Lower leg skin (tissue), 3 donors: ENCODE results near the gene THADA.

ENCODE experiments used
- POLR2A ChIP-seq, 2 donors: fragments of 450-650 bp; IDR thresholded peaks; one replicate each; pipeline ENCODE4 v1.6.1; 2016 to 2017; ENCODE audit warnings: antibody characterized with exemption in 2 of 2, mild to moderate bottlenecking in 1 of 2, moderate library complexity in 1 of 2
- TF ChIP-seq, protein P1 (sequence below), 3 donors: fragments of 450-650 bp; IDR thresholded peaks; one replicate each; pipeline ENCODE4 v1.5.1; 2016; ENCODE audit warnings: antibody characterized with exemption in 3 of 3, mild to moderate bottlenecking in 3 of 3, moderate library complexity in 2 of 3

DNA sequence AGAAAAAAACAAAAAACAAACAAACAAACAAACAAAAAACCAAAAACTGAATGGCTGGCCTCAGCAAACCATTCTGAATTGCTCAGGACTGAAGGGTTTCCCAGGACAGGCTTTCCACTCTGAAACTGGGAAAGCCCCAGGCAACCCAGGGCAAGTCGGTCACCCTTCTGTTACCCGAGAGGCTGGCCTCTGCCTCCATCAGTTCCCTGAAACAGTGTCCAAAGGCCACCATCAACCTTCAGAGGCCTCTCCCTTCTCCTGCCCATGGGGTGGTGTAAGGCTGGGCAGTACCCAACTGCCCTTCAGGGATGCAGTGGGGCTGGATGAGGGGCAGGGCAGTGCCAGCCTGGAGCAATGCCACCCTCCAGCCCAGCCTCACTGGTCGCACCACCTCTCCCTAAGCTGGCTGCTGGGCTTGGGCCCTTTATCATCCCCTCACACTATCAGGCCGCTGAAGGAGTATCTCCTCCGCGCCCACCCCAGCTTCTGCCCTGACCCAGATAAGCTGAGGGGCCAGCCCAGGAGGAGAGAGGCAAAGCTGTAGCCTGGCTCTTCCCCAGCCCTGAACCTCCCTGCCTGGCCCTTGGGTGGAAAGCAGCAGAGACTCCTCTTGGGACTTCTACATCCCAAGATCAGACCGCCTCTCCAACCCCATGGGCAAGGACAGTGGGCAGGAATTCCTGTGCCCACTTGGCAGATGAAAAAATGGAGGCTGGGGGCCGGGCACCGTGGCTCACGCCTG lies 405.4 kb downstream of the THADA start:
- TF ChIP-seq, protein P1, sequence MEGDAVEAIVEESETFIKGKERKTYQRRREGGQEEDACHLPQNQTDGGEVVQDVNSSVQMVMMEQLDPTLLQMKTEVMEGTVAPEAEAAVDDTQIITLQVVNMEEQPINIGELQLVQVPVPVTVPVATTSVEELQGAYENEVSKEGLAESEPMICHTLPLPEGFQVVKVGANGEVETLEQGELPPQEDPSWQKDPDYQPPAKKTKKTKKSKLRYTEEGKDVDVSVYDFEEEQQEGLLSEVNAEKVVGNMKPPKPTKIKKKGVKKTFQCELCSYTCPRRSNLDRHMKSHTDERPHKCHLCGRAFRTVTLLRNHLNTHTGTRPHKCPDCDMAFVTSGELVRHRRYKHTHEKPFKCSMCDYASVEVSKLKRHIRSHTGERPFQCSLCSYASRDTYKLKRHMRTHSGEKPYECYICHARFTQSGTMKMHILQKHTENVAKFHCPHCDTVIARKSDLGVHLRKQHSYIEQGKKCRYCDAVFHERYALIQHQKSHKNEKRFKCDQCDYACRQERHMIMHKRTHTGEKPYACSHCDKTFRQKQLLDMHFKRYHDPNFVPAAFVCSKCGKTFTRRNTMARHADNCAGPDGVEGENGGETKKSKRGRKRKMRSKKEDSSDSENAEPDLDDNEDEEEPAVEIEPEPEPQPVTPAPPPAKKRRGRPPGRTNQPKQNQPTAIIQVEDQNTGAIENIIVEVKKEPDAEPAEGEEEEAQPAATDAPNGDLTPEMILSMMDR (IDR thresholded peaks at IDR 0.05), result no peak
- no peak for TF ChIP-seq POLR2A (IDR thresholded peaks at IDR 0.05)
